Gastrocnemius medialis (tissue), 4 donors: ENCODE results near the gene CA12. TPM values are rescaled to one million over a fixed set of nuclear protein-coding genes. Genes with fewer than 3 reads are reported as not detected.
A peak's percentile ranks its signal among the peaks of the same experiment; 100 is the strongest.

ENCODE experiments used
- ATAC-seq, 2 donors: fragments of 150-250 bp; one replicate each; pipeline ENCODE4 v1.9.1; 2016
- DNase-seq, 2 donors: peaks; one replicate each; pipeline ENCODE4 v3.0.0-alpha.2; 2019
- H3K27ac ChIP-seq, 4 donors: fragments of 200-600 bp; sonication (generic); 1 replicate in 1 of 4; 2 replicates in 3 of 4; pipeline ENCODE4 v1.5.1; 2016 to 2018; ENCODE audit warnings: mild to moderate bottlenecking in 2 of 4, moderate library complexity in 1 of 4
- H3K27me3 ChIP-seq, 3 donors: fragments of 200-600 bp; sonication (generic) in 2 of 3; 1 replicate in 1 of 3; 2 replicates in 2 of 3; pipeline versions ENCODE4 v1.5.1 to v1.6.0; 2016 to 2019; ENCODE audit warnings: mild to moderate bottlenecking in 1 of 3, moderate library complexity in 1 of 3
- H3K36me3 ChIP-seq, 2 donors: fragments of 200-600 bp; sonication (generic) in 1 of 2; one replicate each; pipeline ENCODE4 v1.5.1; 2017 to 2018
- H3K4me1 ChIP-seq, 2 donors: fragments of 200-600 bp; sonication (generic) in 1 of 2; one replicate each; pipeline ENCODE4 v1.5.1; 2016 to 2017; ENCODE audit warnings: mild to moderate bottlenecking in 2 of 2
- H3K4me3 ChIP-seq, 4 donors: fragments of 200-600 bp; sonication (generic) in 3 of 4; 1 replicate in 1 of 4; 2 replicates in 3 of 4; pipeline ENCODE4 v1.5.1; 2016 to 2019; ENCODE audit warnings: mild to moderate bottlenecking in 2 of 4
- H3K9me3 ChIP-seq, 3 donors: fragments of 200-600 bp; sonication (generic) in 2 of 3; 1 replicate in 1 of 3; 2 replicates in 2 of 3; pipeline ENCODE4 v1.5.1; 2016 to 2019
- CTCF ChIP-seq, 5 experiments: fragments of 450-650 bp in 3 of 5; fragments of 200-600 bp in 2 of 5; sonication (generic) in 2 of 5; IDR thresholded peaks in 4 of 5; conservative IDR thresholded peaks in 1 of 5; 1 replicate in 4 of 5; 2 replicates in 1 of 5; pipeline ENCODE4 v1.5.1; 2016 to 2019; ENCODE audit warnings: antibody characterized with exemption in 5 of 5, mild to moderate bottlenecking in 3 of 5, moderate library complexity in 3 of 5
- POLR2A ChIP-seq, 2 donors: fragments of 450-650 bp; IDR thresholded peaks; one replicate each; pipeline ENCODE4 v1.6.1; 2017; ENCODE audit warnings: antibody characterized with exemption in 2 of 2, mild to moderate bottlenecking in 2 of 2, moderate library complexity in 2 of 2
- in situ Hi-C, 4 donors: fragments of 200-750 bp; cut with MboI; loops; one replicate each; pipeline versions ENCODE4 v1.15.0 to v1.8.0; 2017; ENCODE audit warnings: low sequenced_read_pairs in 4 of 4
- intact Hi-C: fragments of 100-400 bp; cut with DNase I; formaldehyde crosslinking; loops from one replicate; pipeline ENCODE4 v1.15.1; 2023; ENCODE audit warnings: low total_unique reads
- total RNA-seq, 4 donors: library from RNA; depleted of rRNA; stranded (reverse); fragments of >200 nt; gene quantifications; one replicate each; pipeline versions ENCODE4 v1.1.0 to v1.2.3, GENCODE V29; 2016

CA12 gene
- total RNA-seq, 4 donors from 2014 or later: 0.10 to 1.7 TPM; not detected in 2

- H3K9me3 ChIP-seq: no peaks in the 10 kb centered on the region
- H3K4me1 ChIP-seq: peaks cover 23 to 29% of the 10 kb centered on the region in 2 donors
- TF ChIP-seq CTCF (IDR thresholded peaks at IDR 0.05 in 4 of 5, conservative IDR thresholded peaks at IDR 0.05 in 1 of 5) (no peak), POLR2A (IDR thresholded peaks at IDR 0.05) (no peak)
- in situ Hi-C loops (no loop called here), intact Hi-C loops (no loop called here)
- H3K36me3 ChIP-seq: no peaks in the 10 kb centered on the region
- ATAC-seq (no peak), DNase-seq (no peak)
- no peak overlapping the region for H3K27ac ChIP-seq
- H3K27me3 ChIP-seq: no peaks in the 10 kb centered on the region
- H3K4me3 ChIP-seq: no peak overlapping the region
Measured at GRCh38 chr15:63365273-63365680, 16.4 kb downstream of the CA12 start.

- intact Hi-C loops (no loop called here), in situ Hi-C loops (no loop called here)
Measured at GRCh38 chr15:63364399-63365272, 17.0 kb downstream of the CA12 start.

GRCh38 chr15:63363292-63363691, 18.4 kb downstream of the CA12 start:
- Histone ChIP-seq H3K9me3 (no peaks in the 10 kb centered on the region), H3K27ac (no peak overlapping the region), H3K36me3 (no peaks in the 10 kb centered on the region), H3K27me3 (no peaks in the 10 kb centered on the region), H3K4me1 (peaks cover 23 to 29% of the 10 kb centered on the region in 2 donors), H3K4me3 (no peak overlapping the region)
- intact Hi-C loops: no loop called here
- in situ Hi-C loops: no loop called here
- DNase-seq (no peak), ATAC-seq (no peak)
- no peak for TF ChIP-seq POLR2A (IDR thresholded peaks at IDR 0.05)
- TF ChIP-seq CTCF (IDR thresholded peaks at IDR 0.05 in 4 of 5, conservative IDR thresholded peaks at IDR 0.05 in 1 of 5): no peak

More at GRCh38 chr15:63364399-63365272, 17.0 kb downstream of the CA12 start:
- Histone ChIP-seq H3K4me3 (no peak overlapping the region), H3K27ac (no peak overlapping the region), H3K27me3 (no peaks in the 10 kb centered on the region), H3K4me1 (peaks cover 23 to 29% of the 10 kb centered on the region in 2 donors), H3K9me3 (no peaks in the 10 kb centered on the region), H3K36me3 (no peaks in the 10 kb centered on the region)
- TF ChIP-seq POLR2A (IDR thresholded peaks at IDR 0.05): no peak
- no peak for TF ChIP-seq CTCF (IDR thresholded peaks at IDR 0.05 in 4 of 5, conservative IDR thresholded peaks at IDR 0.05 in 1 of 5)
- ATAC-seq: peak; percentile 96 to 97
- no peak for DNase-seq

- no peak for ATAC-seq
- H3K4me1 ChIP-seq: peaks cover 23 to 29% of the 10 kb centered on the region in 2 donors
- TF ChIP-seq POLR2A (IDR thresholded peaks at IDR 0.05) (no peak), CTCF (IDR thresholded peaks at IDR 0.05 in 4 of 5, conservative IDR thresholded peaks at IDR 0.05 in 1 of 5) (no peak)
- no peak for DNase-seq
- intact Hi-C loops (no loop called here), in situ Hi-C loops (no loop called here)
- H3K36me3 ChIP-seq: no peaks in the 10 kb centered on the region
- no peak overlapping the region for H3K27ac ChIP-seq
- H3K9me3 ChIP-seq: no peaks in the 10 kb centered on the region
- no peaks in the 10 kb centered on the region for H3K27me3 ChIP-seq
- H3K4me3 ChIP-seq: no peak overlapping the region
Measured at GRCh38 chr15:63362885-63363284, 18.8 kb downstream of the CA12 start.
